H1 (cell line): ENCODE results near the gene KCNQ1. TPM values are rescaled to one million over a fixed set of nuclear protein-coding genes. Genes with fewer than 3 reads are reported as not detected.

Experiments used
- ASH2L ChIP-seq: fragments of 200-600, 300-600 bp; sonication (generic); IDR thresholded peaks from one replicate; pipeline ENCODE4 v1.7.1; 2017; ENCODE audit warnings: low read length
- ATF3 ChIP-seq: IDR thresholded peaks from 2 replicates; pipeline ENCODE4 v1.6.1; 2011; ENCODE audit warnings: low read depth, mild to moderate bottlenecking, low read length; ENCODE audit not compliant: insufficient read depth
- CREB1 ChIP-seq: IDR thresholded peaks from 2 replicates; pipeline ENCODE4 v1.6.1; 2012; ENCODE audit warnings: inconsistent platforms
- EZH2 ChIP-seq: fragments of 200-600 bp; sonication (generic); IDR thresholded peaks from 2 replicates; pipeline ENCODE4 v1.7.1; 2012; ENCODE audit warnings: low read depth, mild to moderate bottlenecking, moderate library complexity, low read length, inconsistent platforms; ENCODE audit not compliant: severe bottlenecking
- GABPA ChIP-seq: IDR thresholded peaks from 2 replicates; pipeline ENCODE4 v1.6.1; 2011; ENCODE audit warnings: mild to moderate bottlenecking, low read length, moderate library complexity, borderline replicate concordance; ENCODE audit not compliant: insufficient read depth
- KDM4A ChIP-seq: IDR thresholded peaks from one replicate; pipeline ENCODE4 v1.7.1; 2012; ENCODE audit warnings: low read depth, mild to moderate bottlenecking, moderate library complexity, low read length, inconsistent platforms; ENCODE audit not compliant: severe bottlenecking
- PHF8 ChIP-seq: fragments of 200-600 bp; sonication (generic); conservative IDR thresholded peaks from 2 replicates; pipeline ENCODE4 v1.7.1; 2012; ENCODE audit warnings: low read depth, mild to moderate bottlenecking, inconsistent platforms, low read length, moderate library complexity
- POLR2AphosphoS5 ChIP-seq: IDR thresholded peaks from 2 replicates; pipeline ENCODE4 v1.6.1; 2011; ENCODE audit warnings: low read depth, low read length
- RBBP5 ChIP-seq: IDR thresholded peaks from 2 replicates; pipeline ENCODE4 v1.7.1; 2012; ENCODE audit warnings: low read depth, mild to moderate bottlenecking, inconsistent platforms, low read length, moderate library complexity, borderline replicate concordance
- RNF2 ChIP-seq: fragments of 200-900, 300-1000 bp; sonication (generic); IDR thresholded peaks from 2 replicates; pipeline ENCODE4 v1.7.1; 2016; ENCODE audit warnings: borderline replicate concordance, low read depth, mild to moderate bottlenecking, antibody characterized with exemption, low read length; ENCODE audit not compliant: poor library complexity, severe bottlenecking; ENCODE audit errors: missing control alignments
- SIX5 ChIP-seq: IDR thresholded peaks from 2 replicates; pipeline ENCODE4 v1.6.1; 2011; ENCODE audit warnings: mild to moderate bottlenecking, low read depth, low read length
- SP1 ChIP-seq: IDR thresholded peaks from 2 replicates; pipeline ENCODE4 v1.6.1; 2011; ENCODE audit warnings: low read depth, low read length
- TEAD4 ChIP-seq: IDR thresholded peaks from 2 replicates; pipeline ENCODE4 v1.6.1; 2012; ENCODE audit warnings: low read depth, low read length, inconsistent platforms, mixed read lengths
- ZNF274 ChIP-seq: IDR thresholded peaks from 2 replicates; pipeline ENCODE4 v1.7.0; 2012; ENCODE audit warnings: low read length, borderline replicate concordance; ENCODE audit errors: extremely low read depth
- polyA plus RNA-seq, 7 experiments: library from polyadenylated mRNA; depleted of rRNA in 3 of 7; stranded (reverse) in 5 of 7; unstranded in 2 of 7; fragments of >200 nt in 5 of 7; fragments of 200-250 nt in 2 of 7; gene quantifications; 1 replicate in 5 of 7; 2 replicates in 1 of 7; 4 replicates in 1 of 7; pipeline versions ENCODE4 v1.2.1 to v1.2.3, GENCODE V29; 2011 to 2013; ENCODE audit warnings: missing spikeins in 2 of 7, mixed read lengths in 2 of 7
- total RNA-seq: library from RNA; stranded (reverse); fragmentation: NEBNext Ultra II Directional; extraction: Animal tissue kit (Norgen Biotek cat#: 25700); gene quantifications from 2 replicates; pipeline ENCODE4 v1.2.1, GENCODE V29; 2021
- TF ChIP-seq, protein P1 (sequence below), 3 experiments: IDR thresholded peaks; 1 replicate in 2 of 3; 2 replicates in 1 of 3; pipeline versions ENCODE4 v1.5.1 to v1.6.1; 2011; ENCODE audit warnings: low read length in 3 of 3, mild to moderate bottlenecking in 3 of 3, inconsistent platforms in 2 of 3, low read depth in 1 of 3, moderate library complexity in 1 of 3; ENCODE audit not compliant: insufficient read depth in 1 of 3; ENCODE audit errors: control extremely low read depth in 1 of 3
- TF ChIP-seq, protein P2 (sequence below): IDR thresholded peaks from 2 replicates; pipeline ENCODE4 v1.6.1; 2012; ENCODE audit warnings: low read length, inconsistent platforms
- TF ChIP-seq, protein P3 (sequence below): IDR thresholded peaks from 2 replicates; pipeline ENCODE4 v1.6.1; 2011; ENCODE audit warnings: low read length, improper control_type of control experiment

The KCNQ1 gene
- total and polyA plus RNA-seq, 2 of the 8 experiments (the other 6 are each of a cell fraction or from before 2014, with no cell fraction given), result 1.9 to 2.0 TPM

DNA sequence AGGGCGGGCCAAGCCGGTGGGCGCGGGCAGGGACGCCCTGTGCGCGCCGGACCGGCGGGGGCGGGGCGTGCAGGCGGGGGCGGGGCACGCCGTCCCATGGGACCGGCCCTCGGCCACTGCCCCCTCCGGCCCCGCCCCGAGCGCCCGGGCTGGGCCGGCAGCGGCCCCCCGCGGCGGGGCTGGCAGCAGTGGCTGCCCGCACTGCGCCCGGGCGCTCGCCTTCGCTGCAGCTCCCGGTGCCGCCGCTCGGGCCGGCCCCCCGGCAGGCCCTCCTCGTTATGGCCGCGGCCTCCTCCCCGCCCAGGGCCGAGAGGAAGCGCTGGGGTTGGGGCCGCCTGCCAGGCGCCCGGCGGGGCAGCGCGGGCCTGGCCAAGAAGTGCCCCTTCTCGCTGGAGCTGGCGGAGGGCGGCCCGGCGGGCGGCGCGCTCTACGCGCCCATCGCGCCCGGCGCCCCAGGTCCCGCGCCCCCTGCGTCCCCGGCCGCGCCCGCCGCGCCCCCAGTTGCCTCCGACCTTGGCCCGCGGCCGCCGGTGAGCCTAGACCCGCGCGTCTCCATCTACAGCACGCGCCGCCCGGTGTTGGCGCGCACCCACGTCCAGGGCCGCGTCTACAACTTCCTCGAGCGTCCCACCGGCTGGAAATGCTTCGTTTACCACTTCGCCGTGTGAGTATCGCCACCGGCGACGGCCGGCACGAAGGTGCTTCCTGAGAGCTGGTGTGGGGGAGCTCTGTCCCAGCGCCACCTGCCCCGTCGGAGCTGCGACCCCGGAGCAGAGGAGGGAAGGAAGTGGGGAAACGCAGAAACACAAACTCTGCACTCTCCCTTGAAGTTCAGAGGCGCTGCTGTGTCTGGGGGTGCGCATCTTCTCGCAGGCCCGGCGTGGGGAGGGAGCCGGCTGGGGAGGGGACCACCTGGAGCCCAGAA is at the start of gene KCNQ1 (continued):
- TF ChIP-seq, protein P1, sequence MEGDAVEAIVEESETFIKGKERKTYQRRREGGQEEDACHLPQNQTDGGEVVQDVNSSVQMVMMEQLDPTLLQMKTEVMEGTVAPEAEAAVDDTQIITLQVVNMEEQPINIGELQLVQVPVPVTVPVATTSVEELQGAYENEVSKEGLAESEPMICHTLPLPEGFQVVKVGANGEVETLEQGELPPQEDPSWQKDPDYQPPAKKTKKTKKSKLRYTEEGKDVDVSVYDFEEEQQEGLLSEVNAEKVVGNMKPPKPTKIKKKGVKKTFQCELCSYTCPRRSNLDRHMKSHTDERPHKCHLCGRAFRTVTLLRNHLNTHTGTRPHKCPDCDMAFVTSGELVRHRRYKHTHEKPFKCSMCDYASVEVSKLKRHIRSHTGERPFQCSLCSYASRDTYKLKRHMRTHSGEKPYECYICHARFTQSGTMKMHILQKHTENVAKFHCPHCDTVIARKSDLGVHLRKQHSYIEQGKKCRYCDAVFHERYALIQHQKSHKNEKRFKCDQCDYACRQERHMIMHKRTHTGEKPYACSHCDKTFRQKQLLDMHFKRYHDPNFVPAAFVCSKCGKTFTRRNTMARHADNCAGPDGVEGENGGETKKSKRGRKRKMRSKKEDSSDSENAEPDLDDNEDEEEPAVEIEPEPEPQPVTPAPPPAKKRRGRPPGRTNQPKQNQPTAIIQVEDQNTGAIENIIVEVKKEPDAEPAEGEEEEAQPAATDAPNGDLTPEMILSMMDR (IDR thresholded peaks at IDR 0.05; ENCODE audit: control extremely low read depth in 1 of 3, insufficient read depth in 1 of 3, low read depth in 1 of 3, low read length in 3 of 3), result no peak
- TF ChIP-seq ATF3 (no peak), TEAD4 (no peak), ASH2L (no peak), GABPA (no peak), RNF2 (no peak), EZH2 (peak; percentile 57), KDM4A (peak; percentile 92), ZNF274 (no peak), PHF8 (0 out of 2 replicates have a peak, but pooled peaks have one; percentile 33), RBBP5 (0 out of 2 replicates have a peak, but pooled peaks have one; percentile 73), POLR2AphosphoS5 (no peak), SIX5 (no peak), CREB1 (no peak), SP1 (no peak)
- TF ChIP-seq, protein P2, sequence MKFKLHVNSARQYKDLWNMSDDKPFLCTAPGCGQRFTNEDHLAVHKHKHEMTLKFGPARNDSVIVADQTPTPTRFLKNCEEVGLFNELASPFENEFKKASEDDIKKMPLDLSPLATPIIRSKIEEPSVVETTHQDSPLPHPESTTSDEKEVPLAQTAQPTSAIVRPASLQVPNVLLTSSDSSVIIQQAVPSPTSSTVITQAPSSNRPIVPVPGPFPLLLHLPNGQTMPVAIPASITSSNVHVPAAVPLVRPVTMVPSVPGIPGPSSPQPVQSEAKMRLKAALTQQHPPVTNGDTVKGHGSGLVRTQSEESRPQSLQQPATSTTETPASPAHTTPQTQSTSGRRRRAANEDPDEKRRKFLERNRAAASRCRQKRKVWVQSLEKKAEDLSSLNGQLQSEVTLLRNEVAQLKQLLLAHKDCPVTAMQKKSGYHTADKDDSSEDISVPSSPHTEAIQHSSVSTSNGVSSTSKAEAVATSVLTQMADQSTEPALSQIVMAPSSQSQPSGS, result no peak
- TF ChIP-seq, protein P3, sequence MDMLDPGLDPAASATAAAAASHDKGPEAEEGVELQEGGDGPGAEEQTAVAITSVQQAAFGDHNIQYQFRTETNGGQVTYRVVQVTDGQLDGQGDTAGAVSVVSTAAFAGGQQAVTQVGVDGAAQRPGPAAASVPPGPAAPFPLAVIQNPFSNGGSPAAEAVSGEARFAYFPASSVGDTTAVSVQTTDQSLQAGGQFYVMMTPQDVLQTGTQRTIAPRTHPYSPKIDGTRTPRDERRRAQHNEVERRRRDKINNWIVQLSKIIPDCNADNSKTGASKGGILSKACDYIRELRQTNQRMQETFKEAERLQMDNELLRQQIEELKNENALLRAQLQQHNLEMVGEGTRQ, result no peak
